HEK293T (cell line): ENCODE results near the gene SERPINB5.
"Not testable (repeated sequence)": the region's sequence is repeated elsewhere in the genome, so short reads cannot be mapped to it uniquely, and the experiment has no call there.

Experiments
- CTCF ChIA-PET: fragments of 350-600 bp; formaldehyde crosslinking; extraction: SDS; loops from one replicate; lab custom pipeline; 2021; ENCODE audit warnings: antibody characterized with exemption, inconsistent platforms; lab: Yijun Ruan, JAX
- POLR2A ChIA-PET: fragments of 350-600 bp; formaldehyde crosslinking; extraction: SDS; loops from one replicate; lab custom pipeline; 2020; ENCODE audit warnings: antibody characterized with exemption, inconsistent platforms; lab: Yijun Ruan, JAX
- DNase-seq: peaks from one replicate; pipeline ENCODE4 v3.0.0; 2012; ENCODE audit warnings: mixed read lengths; ENCODE audit errors: extremely low spot score
- ARNT ChIP-seq: fragments of 450-650 bp; IDR thresholded peaks from 2 replicates; pipeline ENCODE4 v1.6.1; 2017; ENCODE audit warnings: mild to moderate bottlenecking
- BHLHE40 ChIP-seq: fragments of 450-650 bp; IDR thresholded peaks from 2 replicates; pipeline ENCODE4 v1.6.1; 2016; ENCODE audit warnings: mild to moderate bottlenecking, moderate library complexity, borderline replicate concordance
- CTBP1 ChIP-seq: fragments of 450-650 bp; IDR thresholded peaks from 2 replicates; pipeline ENCODE4 v1.6.1; 2016; ENCODE audit warnings: borderline replicate concordance
- ELF4 ChIP-seq: fragments of 450-650 bp; IDR thresholded peaks from 2 replicates; pipeline ENCODE4 v1.6.1; 2017; ENCODE audit warnings: antibody characterized with exemption
- FOXA1 ChIP-seq: fragments of 450-650 bp; IDR thresholded peaks from 2 replicates; pipeline ENCODE4 v1.6.1; 2016; ENCODE audit warnings: mild to moderate bottlenecking
- FOXK2 ChIP-seq: fragments of 450-650 bp; IDR thresholded peaks from 2 replicates; pipeline ENCODE4 v1.6.1; 2016; ENCODE audit warnings: mild to moderate bottlenecking
- FOXM1 ChIP-seq: fragments of 450-650 bp; IDR thresholded peaks from 2 replicates; pipeline ENCODE4 v1.6.1; 2017; ENCODE audit warnings: mild to moderate bottlenecking, borderline replicate concordance
- HDGF ChIP-seq: fragments of 450-650 bp; IDR thresholded peaks from 2 replicates; pipeline ENCODE4 v1.6.1; 2017; ENCODE audit warnings: antibody characterized with exemption, borderline replicate concordance
- L3MBTL2 ChIP-seq: fragments of 450-650 bp; conservative IDR thresholded peaks from 2 replicates; pipeline ENCODE4 v1.6.1; 2016; ENCODE audit warnings: mild to moderate bottlenecking
- LEF1 ChIP-seq: fragments of 450-650 bp; IDR thresholded peaks from 2 replicates; pipeline ENCODE4 v1.6.1; 2017; ENCODE audit warnings: mild to moderate bottlenecking, borderline replicate concordance
- NFRKB ChIP-seq: fragments of 450-650 bp; IDR thresholded peaks from 2 replicates; pipeline ENCODE4 v1.6.1; 2016; ENCODE audit warnings: mild to moderate bottlenecking, moderate library complexity
- PKNOX1 ChIP-seq: fragments of 450-650 bp; IDR thresholded peaks from 2 replicates; pipeline ENCODE4 v1.6.1; 2016
- SP1 ChIP-seq: fragments of 450-650 bp; IDR thresholded peaks from 2 replicates; pipeline ENCODE4 v1.6.1; 2017
- SUZ12 ChIP-seq: fragments of 450-650 bp; IDR thresholded peaks from 2 replicates; pipeline ENCODE4 v1.6.1; 2016; ENCODE audit warnings: mild to moderate bottlenecking
- TARDBP ChIP-seq: fragments of 450-650 bp; IDR thresholded peaks from 2 replicates; pipeline ENCODE4 v1.6.1; 2016
- ZNF384 ChIP-seq: fragments of 450-650 bp; IDR thresholded peaks from 2 replicates; pipeline ENCODE4 v1.6.1; 2016

The SERPINB5 gene

GRCh38 chr18:63446266-63446665 lies 30.5 kb upstream of the SERPINB5 start:
- TF ChIP-seq NFRKB (no peak), L3MBTL2 (no peak), ARNT (no peak), ZNF384 (no peak), ELF4 (no peak), BHLHE40 (no peak), CTBP1 (no peak), FOXK2 (no peak), SP1 (no peak), TARDBP (no peak), LEF1 (no peak), SUZ12 (no peak)
- ChIA-PET CTCF (no interaction called here), POLR2A (no interaction called here)
- DNase-seq, result no peak

GRCh38 chr18:63447066-63447465 lies 29.7 kb upstream of the SERPINB5 start:
- DNase-seq, result no peak
- TF ChIP-seq FOXK2 (no peak), FOXA1 (no peak), LEF1 (no peak)
- CTCF ChIA-PET, result interaction anchor here (0.5 to 0.6 kb wide), 2 partner anchors 11 to 18 kb away, joined by 3 read pairs; no protein-coding TSS in a partner anchor
- POLR2A ChIA-PET, result no interaction called here

GRCh38 chr18:63449426-63449825 lies 27.3 kb upstream of the SERPINB5 start:
- no peak for DNase-seq
- ChIA-PET CTCF (no interaction called here), POLR2A (no interaction called here)
- TF ChIP-seq L3MBTL2, result no peak
- no peak for TF ChIP-seq PKNOX1
- TF ChIP-seq HDGF, result no peak
- no peak for TF ChIP-seq BHLHE40
- no peak for TF ChIP-seq ARNT
- no peak for TF ChIP-seq ELF4
- no peak for TF ChIP-seq ZNF384
- no peak for TF ChIP-seq FOXM1
- TF ChIP-seq NFRKB, result no peak
- no peak for TF ChIP-seq FOXK2
- no peak for TF ChIP-seq LEF1
- TF ChIP-seq CTBP1, result no peak
- no peak for TF ChIP-seq SP1
- TF ChIP-seq SUZ12, result no peak
- no peak for TF ChIP-seq TARDBP
- no peak for TF ChIP-seq FOXA1

GRCh38 chr18:63451799-63452660 lies 24.7 kb upstream of the SERPINB5 start:
- CTCF ChIA-PET, result interaction anchor here (0.8 kb wide), 1 partner anchor 289 kb away, joined by 3 read pairs; no protein-coding TSS in a partner anchor
- no peak for DNase-seq
- TF ChIP-seq FOXA1 (no peak), FOXM1 (no peak), NFRKB (no peak), LEF1 (no peak), PKNOX1 (peak; percentile 75), SP1 (no peak), L3MBTL2 (no peak), FOXK2 (no peak), HDGF (no peak)
- POLR2A ChIA-PET, result interaction anchor here (0.8 kb wide), 1 partner anchor 85 kb away, joined by 3 read pairs; the partner anchor contains the start of gene KDSR

GRCh38 chr18:63452751-63453150 lies 24.0 kb upstream of the SERPINB5 start:
- CTCF ChIA-PET, DNase-seq, POLR2A ChIA-PET: not testable (repeated sequence)

- no peak for DNase-seq
- POLR2A ChIA-PET, result no interaction called here
- TF ChIP-seq FOXA1 (no peak), TARDBP (no peak), FOXM1 (no peak), ZNF384 (no peak), FOXK2 (no peak), BHLHE40 (no peak), LEF1 (no peak), SUZ12 (no peak), SP1 (no peak), PKNOX1 (no peak), L3MBTL2 (no peak), ELF4 (no peak), CTBP1 (no peak), NFRKB (no peak)
- CTCF ChIA-PET, result no interaction called here
These were observed 22.3 kb upstream of the SERPINB5 start for GRCh38 chr18:63454497-63454896.

GRCh38 chr18:63457977-63458376 lies 18.8 kb upstream of the SERPINB5 start:
- no peak for DNase-seq
- ChIA-PET POLR2A (no interaction called here), CTCF (interaction anchor here (0.6 kb wide), 1 partner anchor 11 kb away, joined by 3 read pairs; no protein-coding TSS in a partner anchor)
- no peak for TF ChIP-seq LEF1
- no peak for TF ChIP-seq ELF4
- no peak for TF ChIP-seq BHLHE40
- no peak for TF ChIP-seq NFRKB
- no peak for TF ChIP-seq FOXM1
- no peak for TF ChIP-seq L3MBTL2
- TF ChIP-seq ZNF384, result no peak
- no peak for TF ChIP-seq FOXK2
- TF ChIP-seq SP1, result no peak
- no peak for TF ChIP-seq PKNOX1
- no peak for TF ChIP-seq HDGF
- TF ChIP-seq ARNT, result no peak
- no peak for TF ChIP-seq TARDBP
- no peak for TF ChIP-seq SUZ12
- TF ChIP-seq FOXA1, result no peak
- no peak for TF ChIP-seq CTBP1
